Measurements from ENCODE around the gene DPP6.

Gene DPP6

DNA sequence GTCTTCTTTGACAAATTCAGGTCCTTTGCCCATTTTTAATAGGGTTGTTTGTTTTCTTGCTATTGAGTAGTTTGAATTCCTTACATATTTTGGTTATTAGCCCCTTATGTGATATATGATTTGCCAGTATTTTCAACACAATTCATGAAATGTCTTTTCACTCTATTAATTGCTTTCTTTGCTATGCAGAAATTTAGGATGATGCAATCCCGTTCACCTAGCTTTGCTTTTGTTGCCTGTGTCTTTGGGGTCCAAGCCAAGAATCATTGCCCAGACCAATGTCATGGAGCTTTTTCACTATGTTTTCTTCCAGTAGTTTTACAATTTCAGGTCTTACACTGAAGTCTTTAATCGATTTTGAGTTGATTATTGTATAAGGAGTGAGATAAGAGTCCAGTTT lies 796.3 kb downstream of the DPP6 start:
- TF ChIP-seq, protein P1, sequence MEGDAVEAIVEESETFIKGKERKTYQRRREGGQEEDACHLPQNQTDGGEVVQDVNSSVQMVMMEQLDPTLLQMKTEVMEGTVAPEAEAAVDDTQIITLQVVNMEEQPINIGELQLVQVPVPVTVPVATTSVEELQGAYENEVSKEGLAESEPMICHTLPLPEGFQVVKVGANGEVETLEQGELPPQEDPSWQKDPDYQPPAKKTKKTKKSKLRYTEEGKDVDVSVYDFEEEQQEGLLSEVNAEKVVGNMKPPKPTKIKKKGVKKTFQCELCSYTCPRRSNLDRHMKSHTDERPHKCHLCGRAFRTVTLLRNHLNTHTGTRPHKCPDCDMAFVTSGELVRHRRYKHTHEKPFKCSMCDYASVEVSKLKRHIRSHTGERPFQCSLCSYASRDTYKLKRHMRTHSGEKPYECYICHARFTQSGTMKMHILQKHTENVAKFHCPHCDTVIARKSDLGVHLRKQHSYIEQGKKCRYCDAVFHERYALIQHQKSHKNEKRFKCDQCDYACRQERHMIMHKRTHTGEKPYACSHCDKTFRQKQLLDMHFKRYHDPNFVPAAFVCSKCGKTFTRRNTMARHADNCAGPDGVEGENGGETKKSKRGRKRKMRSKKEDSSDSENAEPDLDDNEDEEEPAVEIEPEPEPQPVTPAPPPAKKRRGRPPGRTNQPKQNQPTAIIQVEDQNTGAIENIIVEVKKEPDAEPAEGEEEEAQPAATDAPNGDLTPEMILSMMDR (IDR thresholded peaks at IDR 0.05; ENCODE audit: low read depth, low read length): no peak
- H3K4me3 ChIP-seq (ENCODE audit: low read depth, low read length): no peak overlapping the region

DNA sequence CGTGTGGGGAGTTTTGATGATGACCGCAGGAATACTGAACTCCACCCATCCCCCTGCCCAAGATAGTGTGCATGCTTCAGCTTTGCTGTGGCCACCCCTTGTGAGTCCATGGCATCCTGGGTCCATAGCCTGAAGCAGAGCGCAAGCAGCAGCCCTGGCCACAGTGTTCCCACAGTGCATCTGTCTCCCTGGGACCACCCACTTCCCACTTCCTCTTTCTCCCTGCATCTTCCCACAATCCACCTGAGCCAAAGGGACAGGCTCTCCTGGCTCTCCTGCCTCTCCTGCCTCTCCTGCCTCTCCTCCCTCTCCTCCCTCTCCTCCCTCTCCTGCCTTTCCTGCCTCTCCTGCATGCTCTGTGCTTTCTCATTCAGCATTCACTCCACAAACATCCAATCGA lies 800.0 kb downstream of the DPP6 start:
- no peak overlapping the region for H3K4me3 ChIP-seq (ENCODE audit: low read depth, low read length)
- TF ChIP-seq, protein P1 (IDR thresholded peaks at IDR 0.05; ENCODE audit: low read depth, low read length): no peak

DNA sequence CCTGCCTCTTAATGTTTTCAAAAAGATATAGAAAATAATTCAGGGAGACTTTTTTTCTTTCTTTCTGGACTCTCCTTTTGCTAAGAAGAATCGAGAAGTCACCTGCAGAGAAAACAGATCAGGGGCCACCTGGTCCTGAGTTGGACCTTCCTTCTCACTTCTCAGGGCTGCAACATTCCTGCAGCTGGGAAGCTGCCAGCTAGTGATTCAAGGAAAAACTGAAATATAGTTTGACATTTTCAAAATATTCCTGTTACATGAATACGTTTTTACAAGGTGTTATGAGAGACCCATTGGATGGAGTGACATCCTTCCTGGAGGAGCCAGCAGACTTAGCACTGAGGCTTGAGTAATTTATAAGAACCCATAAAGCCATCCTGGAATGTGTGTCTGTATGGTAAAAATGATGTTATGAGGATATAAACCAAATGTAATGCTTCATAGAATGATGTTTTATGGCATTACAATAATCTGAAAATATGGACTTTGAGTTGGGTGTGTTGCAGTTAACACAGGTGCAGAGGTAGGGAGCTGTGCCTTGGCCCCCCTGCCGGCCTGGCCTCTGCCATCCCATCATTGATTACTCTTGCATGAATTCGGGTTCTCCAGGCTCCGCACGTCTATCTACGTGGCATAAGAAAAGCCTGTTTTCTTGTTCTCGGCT lies 801.0 kb downstream of the DPP6 start:
- H3K4me3 ChIP-seq (ENCODE audit: low read depth, low read length): no peak overlapping the region
- TF ChIP-seq, protein P1 (IDR thresholded peaks at IDR 0.05; ENCODE audit: low read depth, low read length): no peak

DNA sequence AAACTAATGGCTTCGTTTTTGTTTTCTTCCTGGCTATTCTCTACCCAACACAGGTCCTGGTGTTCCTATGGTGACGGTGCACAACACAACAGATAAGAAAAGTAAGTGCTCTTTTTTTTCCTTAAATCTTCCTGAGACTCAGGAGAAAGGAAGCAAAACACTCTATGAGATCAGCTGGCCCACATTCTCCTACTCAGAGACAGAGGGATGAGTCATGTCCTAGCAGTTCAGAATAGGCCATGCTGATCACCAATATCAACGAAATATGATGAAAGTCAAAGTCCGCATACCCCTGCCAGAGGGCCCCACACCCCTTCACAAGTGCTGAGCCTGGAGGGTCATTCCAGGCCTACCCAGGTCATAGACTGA lies 801.5 kb downstream of the DPP6 start:
- no peak overlapping the region for H3K4me3 ChIP-seq (ENCODE audit: low read depth, low read length)
- TF ChIP-seq, protein P1 (IDR thresholded peaks at IDR 0.05; ENCODE audit: low read depth, low read length): no peak

DNA sequence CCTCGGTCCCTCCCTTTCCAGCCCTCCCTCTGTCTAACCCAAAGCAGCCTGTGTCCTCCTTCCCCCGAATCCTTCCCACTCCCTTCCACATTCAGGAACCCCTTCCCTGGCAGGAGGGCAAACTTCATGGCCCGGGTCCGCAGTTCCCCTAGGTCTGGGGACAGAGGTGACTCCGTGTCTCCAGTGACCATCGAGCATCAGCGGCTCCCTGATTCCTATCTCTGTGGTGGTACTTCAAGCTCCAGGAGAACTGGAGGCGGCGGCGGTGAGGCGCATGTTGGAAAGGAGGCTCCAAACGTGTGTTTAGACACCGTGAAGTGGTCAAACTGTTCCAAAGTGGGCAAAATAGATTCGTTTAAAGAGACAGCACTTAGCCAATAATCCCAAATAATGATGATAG lies 802.6 kb downstream of the DPP6 start:
- TF ChIP-seq, protein P1 (IDR thresholded peaks at IDR 0.05; ENCODE audit: low read depth, low read length): no peak
- H3K4me3 ChIP-seq (ENCODE audit: low read depth, low read length): no peak overlapping the region

DNA sequence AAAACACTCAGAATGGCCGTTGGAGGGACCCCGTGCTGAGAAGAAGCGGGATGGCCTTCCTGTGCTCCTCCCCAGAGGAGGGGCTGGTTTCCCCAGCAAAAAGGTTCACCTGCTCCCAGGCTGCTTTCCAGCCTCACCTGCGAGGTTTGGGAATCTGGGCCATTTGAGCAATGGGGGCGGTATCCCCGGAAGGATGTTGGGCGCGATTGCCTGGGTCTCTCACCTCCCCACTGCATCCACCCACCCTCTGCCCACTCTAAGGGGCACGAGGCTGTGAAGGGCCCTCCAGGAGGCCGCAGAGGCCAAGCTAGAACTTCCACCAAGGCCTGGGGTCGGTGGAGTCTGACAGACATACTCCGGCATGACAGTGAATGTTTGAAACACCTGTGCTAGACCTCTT lies 803.2 kb downstream of the DPP6 start:
- TF ChIP-seq, protein P1 (IDR thresholded peaks at IDR 0.05; ENCODE audit: low read depth, low read length): no peak
- H3K4me3 ChIP-seq (ENCODE audit: low read depth, low read length): no peak overlapping the region

DNA sequence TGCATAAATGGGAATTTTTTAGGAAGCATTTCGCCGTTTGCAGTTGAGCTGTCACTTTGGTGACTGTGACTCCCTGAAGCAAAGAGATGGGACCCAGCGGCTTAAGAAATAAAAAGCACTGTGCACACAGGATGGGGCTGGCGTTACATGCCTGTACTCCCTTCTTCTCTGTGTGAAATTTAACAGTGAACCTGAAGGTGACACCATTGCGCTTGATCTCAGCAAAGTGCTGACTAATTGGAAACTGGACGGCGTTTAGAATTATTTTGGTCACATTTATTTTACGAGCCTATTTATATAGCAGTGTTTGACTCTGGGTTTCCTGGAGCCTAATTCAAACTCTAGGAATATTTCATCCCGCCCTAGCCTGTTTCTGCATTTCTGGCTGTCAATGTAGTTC lies 804.5 kb downstream of the DPP6 start:
- H3K4me3 ChIP-seq (ENCODE audit: low read depth, low read length): no peak overlapping the region
- TF ChIP-seq, protein P1 (IDR thresholded peaks at IDR 0.05; ENCODE audit: low read depth, low read length): no peak
